Peyer's patch (tissue), 4 donors: ENCODE results near the gene PRIMA1.

Experiments
- POLR2A ChIP-seq, 2 donors: fragments of 450-650 bp; IDR thresholded peaks; one replicate each; pipeline ENCODE4 v1.5.1; 2017; ENCODE audit warnings: antibody characterized with exemption in 2 of 2, mild to moderate bottlenecking in 2 of 2, moderate library complexity in 2 of 2
- TF ChIP-seq, protein P1 (sequence below), 6 experiments: fragments of 450-650 bp in 4 of 6; fragments of 200-600 bp in 2 of 6; sonication (generic) in 1 of 6; IDR thresholded peaks; one replicate each; pipeline ENCODE4 v1.5.1; 2017 to 2019; ENCODE audit warnings: antibody characterized with exemption in 6 of 6, mild to moderate bottlenecking in 3 of 6, moderate library complexity in 1 of 6

DNA sequence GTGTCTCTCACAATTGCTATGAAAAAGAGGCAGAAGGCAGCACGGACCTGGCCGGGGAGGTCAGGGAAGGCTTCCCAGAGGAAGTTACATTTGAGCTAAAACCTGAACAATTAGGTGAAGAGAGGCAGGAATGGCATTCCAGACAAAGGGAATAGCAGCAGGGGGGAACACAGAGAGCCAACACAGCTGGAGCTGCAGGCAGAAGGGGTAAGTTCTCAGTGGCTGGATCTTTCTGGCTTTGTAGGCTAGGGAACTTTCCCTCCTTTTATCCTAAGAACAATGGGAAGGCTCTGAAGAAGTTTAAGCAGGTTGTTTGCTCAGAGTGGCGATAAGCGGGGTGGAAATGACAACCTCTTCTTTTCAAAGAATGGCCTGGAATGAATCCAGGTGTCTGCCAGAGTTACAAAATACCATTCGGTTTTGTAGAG is 100.0 kb downstream of the PRIMA1 start:
- TF ChIP-seq POLR2A (IDR thresholded peaks at IDR 0.05), result no peak
- TF ChIP-seq, protein P1, sequence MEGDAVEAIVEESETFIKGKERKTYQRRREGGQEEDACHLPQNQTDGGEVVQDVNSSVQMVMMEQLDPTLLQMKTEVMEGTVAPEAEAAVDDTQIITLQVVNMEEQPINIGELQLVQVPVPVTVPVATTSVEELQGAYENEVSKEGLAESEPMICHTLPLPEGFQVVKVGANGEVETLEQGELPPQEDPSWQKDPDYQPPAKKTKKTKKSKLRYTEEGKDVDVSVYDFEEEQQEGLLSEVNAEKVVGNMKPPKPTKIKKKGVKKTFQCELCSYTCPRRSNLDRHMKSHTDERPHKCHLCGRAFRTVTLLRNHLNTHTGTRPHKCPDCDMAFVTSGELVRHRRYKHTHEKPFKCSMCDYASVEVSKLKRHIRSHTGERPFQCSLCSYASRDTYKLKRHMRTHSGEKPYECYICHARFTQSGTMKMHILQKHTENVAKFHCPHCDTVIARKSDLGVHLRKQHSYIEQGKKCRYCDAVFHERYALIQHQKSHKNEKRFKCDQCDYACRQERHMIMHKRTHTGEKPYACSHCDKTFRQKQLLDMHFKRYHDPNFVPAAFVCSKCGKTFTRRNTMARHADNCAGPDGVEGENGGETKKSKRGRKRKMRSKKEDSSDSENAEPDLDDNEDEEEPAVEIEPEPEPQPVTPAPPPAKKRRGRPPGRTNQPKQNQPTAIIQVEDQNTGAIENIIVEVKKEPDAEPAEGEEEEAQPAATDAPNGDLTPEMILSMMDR (IDR thresholded peaks at IDR 0.05), result no peak
